Measurements from ENCODE around the gene FAF1.

The FAF1 gene

GRCh38 chr1:50487725-50488124 lies 472.3 kb downstream of the FAF1 start:
- no peaks in the 10 kb centered on the region for H3K9me3 ChIP-seq (ENCODE audit: control insufficient read depth, insufficient read depth, low read depth, low read length)
- POLR2A ChIA-PET: no interaction called here
- H3K4me3 ChIP-seq (ENCODE audit: low read depth, low read length): no peak overlapping the region
- CTCF ChIA-PET: no interaction called here
- TF ChIP-seq ATF2 (tag by site-specific recombination; IDR thresholded peaks at IDR 0.05; ENCODE audit: low read depth) (no peak), ZNF248 (tag by site-specific recombination; IDR thresholded peaks at IDR 0.05) (no peak), ZNF292 (tag by site-specific recombination; IDR thresholded peaks at IDR 0.05; ENCODE audit: borderline replicate concordance, low read depth) (no peak), ZNF558 (tag by site-specific recombination; IDR thresholded peaks at IDR 0.05) (no peak), ZBTB10 (tag by site-specific recombination; IDR thresholded peaks at IDR 0.05) (no peak)
- peaks cover 0 to 14% of the 10 kb centered on the region in 2 experiments; a peak in 2 of 3 replicates for H3K36me3 ChIP-seq (ENCODE audit: control insufficient read depth in 2 of 2, insufficient read depth in 1 of 2, low read length in 2 of 2)
- H3K27ac ChIP-seq (ENCODE audit: extremely low read depth, low read depth, low read length): no peak overlapping the region
- H3K4me1 ChIP-seq (ENCODE audit: control insufficient read depth, insufficient read depth, low read length): no peaks in the 10 kb centered on the region

GRCh38 chr1:50481142-50481736 lies 478.8 kb downstream of the FAF1 start:
- Histone ChIP-seq H3K9me3 (ENCODE audit: control insufficient read depth, insufficient read depth, low read depth, low read length) (no peaks in the 10 kb centered on the region), H3K4me1 (ENCODE audit: control insufficient read depth, insufficient read depth, low read length) (no peaks in the 10 kb centered on the region), H3K27ac (ENCODE audit: extremely low read depth, low read depth, low read length) (no peak overlapping the region), H3K4me3 (ENCODE audit: low read depth, low read length) (no peak overlapping the region), H3K36me3 (ENCODE audit: control insufficient read depth in 2 of 2, insufficient read depth in 1 of 2, low read length in 2 of 2) (no peaks in the 10 kb centered on the region; a peak in 1 of 3 replicates)
- no peak for TF ChIP-seq ZNF221 (tag by site-specific recombination; IDR thresholded peaks at IDR 0.05; ENCODE audit: borderline replicate concordance)
- peak; percentile 87 for TF ChIP-seq SCRT2 (tag by site-specific recombination; IDR thresholded peaks at IDR 0.05)
- TF ChIP-seq ZBTB49 (tag by site-specific recombination; IDR thresholded peaks at IDR 0.05; ENCODE audit: low read depth): no peak
- peak; percentile 48 for TF ChIP-seq SCRT1 (tag by site-specific recombination; IDR thresholded peaks at IDR 0.05; ENCODE audit: borderline replicate concordance)
- ChIA-PET POLR2A (no interaction called here), CTCF (no interaction called here)

- ChIA-PET POLR2A (no interaction called here), CTCF (no interaction called here)
- H3K9me3 ChIP-seq (ENCODE audit: control insufficient read depth, insufficient read depth, low read depth, low read length): no peaks in the 10 kb centered on the region
- peaks cover 0 to 20% of the 10 kb centered on the region in 2 experiments; a peak in 2 of 3 replicates for H3K36me3 ChIP-seq (ENCODE audit: control insufficient read depth in 2 of 2, insufficient read depth in 1 of 2, low read length in 2 of 2)
- H3K4me3 ChIP-seq (ENCODE audit: low read depth, low read length): no peak overlapping the region
- no peak overlapping the region for H3K27ac ChIP-seq (ENCODE audit: extremely low read depth, low read depth, low read length)
- H3K4me1 ChIP-seq (ENCODE audit: control insufficient read depth, insufficient read depth, low read length): no peaks in the 10 kb centered on the region
- TF ChIP-seq ZNF585B (tag by site-specific recombination; IDR thresholded peaks at IDR 0.05) (no peak), ZBTB49 (tag by site-specific recombination; IDR thresholded peaks at IDR 0.05; ENCODE audit: low read depth) (no peak), ZNF623 (tag by site-specific recombination; IDR thresholded peaks at IDR 0.05) (no peak), HIC1 (tag by site-specific recombination; IDR thresholded peaks at IDR 0.05) (no peak), ZNF488 (tag by site-specific recombination; IDR thresholded peaks at IDR 0.05) (no peak), ZNF792 (tag by site-specific recombination; IDR thresholded peaks at IDR 0.05) (no peak), SP2 (tag by site-specific recombination; IDR thresholded peaks at IDR 0.05) (no peak), ZFHX2 (tag by site-specific recombination; conservative IDR thresholded peaks at IDR 0.05) (no peak), KLF7 (tag by site-specific recombination; IDR thresholded peaks at IDR 0.05; ENCODE audit: borderline replicate concordance) (no peak), ZNF48 (tag by site-specific recombination; IDR thresholded peaks at IDR 0.05) (no peak)
Measured at GRCh38 chr1:50476800-50477199, 483.3 kb downstream of the FAF1 start.

Data from HEK293 (cell line).